ENCODE data around the gene CDAN1. TPM values are rescaled to one million over a fixed set of nuclear protein-coding genes. Genes with fewer than 3 reads are reported as not detected.

Gene CDAN1
- total and polyA plus RNA-seq, 2 of the 8 experiments (the other 6 are each of a cell fraction or from before 2014, with no cell fraction given), result 4.5 to 18.6 TPM

GRCh38 chr15:42736793-42737528 lies at the start of gene CDAN1 (continued):
- TF ChIP-seq CHD7 (IDR thresholded peaks at IDR 0.05; ENCODE audit: insufficient replicate concordance, low read length) (no peak), TBP (IDR thresholded peaks at IDR 0.05; ENCODE audit: low read depth, low read length) (peak; percentile 51; the same call in 1 of the 2 replicates), NANOG (IDR thresholded peaks at IDR 0.05; ENCODE audit: insufficient read depth, low read depth, low read length, poor library complexity, severe bottlenecking) (no peak), GABPA (IDR thresholded peaks at IDR 0.05; ENCODE audit: borderline replicate concordance, insufficient read depth, low read length) (no peak), SP1 (IDR thresholded peaks at IDR 0.05; ENCODE audit: low read depth, low read length) (no peak), GTF2F1 (IDR thresholded peaks at IDR 0.05; ENCODE audit: borderline replicate concordance, low read depth, low read length) (no peak), FOSL1 (IDR thresholded peaks at IDR 0.05; ENCODE audit: insufficient read depth, low read depth, low read length) (no peak), SUZ12 (IDR thresholded peaks at IDR 0.05; ENCODE audit: low read length) (no peak), RNF2 (IDR thresholded peaks at IDR 0.05; ENCODE audit: borderline replicate concordance, low read depth, low read length, missing control alignments, poor library complexity, severe bottlenecking) (no peak), MAFK (IDR thresholded peaks at IDR 0.05; ENCODE audit: low read depth, low read length) (no peak)
